Ramos (cell line): ENCODE data around the gene C1orf141.

Experiments used
- in situ Hi-C: fragments of 300-500 bp; cut with MboI; formaldehyde crosslinking; loops from one replicate; pipeline ENCODE4 v1.14.3; 2022; ENCODE audit warnings: low sequenced_read_pairs; ENCODE audit not compliant: unreplicated experiment

C1orf141 gene

DNA sequence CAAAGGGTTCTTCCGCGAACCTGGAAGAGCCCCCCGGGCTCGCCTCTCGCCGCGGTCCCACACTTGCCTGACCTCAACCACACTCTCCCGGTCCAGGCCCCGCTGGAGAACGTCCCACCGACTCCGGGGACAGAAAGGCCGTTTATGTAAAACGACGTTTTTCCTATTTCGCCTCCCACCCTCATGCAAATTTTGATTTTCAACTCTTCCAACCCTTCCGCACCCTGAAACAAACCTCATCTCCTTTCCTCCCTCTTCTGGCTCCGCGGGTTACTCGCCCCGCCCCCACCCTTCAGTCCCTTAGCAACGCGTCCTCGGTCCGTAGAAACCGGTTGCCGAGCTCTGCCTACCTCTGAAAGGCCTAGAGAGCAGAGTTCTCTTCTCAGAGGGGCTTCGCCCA lies at the start of gene C1orf141:
Gene C1orf141, minus strand, starts transcription at position 276 of the 400 bp plus-strand sequence. CDS start 7,730 bp downstream, outside the sequence.
- in situ Hi-C loops = no loop called here

DNA sequence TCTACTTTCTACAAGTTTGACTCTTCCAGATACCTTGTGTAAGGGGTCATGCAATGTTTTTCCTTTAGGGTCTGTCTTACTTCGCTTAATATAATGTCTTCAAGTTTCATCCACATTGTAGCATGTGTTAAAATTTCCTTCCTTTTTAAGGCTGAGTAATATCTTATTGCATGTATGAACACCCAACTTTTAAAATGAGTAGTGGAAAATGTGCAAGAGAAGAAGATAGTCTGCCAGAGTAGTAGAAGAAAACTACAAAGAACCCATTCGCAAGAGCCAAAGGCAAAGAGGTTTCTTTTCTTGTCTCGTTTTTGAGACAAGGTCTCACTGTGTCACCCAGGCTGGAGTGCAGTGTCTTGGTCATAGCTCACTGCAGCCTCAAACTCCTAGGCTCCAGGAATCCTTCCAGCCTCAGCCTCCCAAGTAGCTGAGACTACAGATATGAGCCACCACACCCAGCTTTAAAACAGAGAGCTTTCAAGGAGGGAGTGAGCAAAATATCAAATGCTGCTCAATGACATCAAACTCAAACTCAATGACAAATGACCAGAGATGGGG lies 40.8 kb upstream of the C1orf141 start:
- in situ Hi-C loops = no loop called here

- in situ Hi-C loops = no loop called here
These were observed 40.0 kb upstream of the C1orf141 start for GRCh38 chr1:67174716-67175284.

- in situ Hi-C loops = no loop called here
These were observed 39.2 kb upstream of the C1orf141 start for GRCh38 chr1:67173988-67174387.

DNA sequence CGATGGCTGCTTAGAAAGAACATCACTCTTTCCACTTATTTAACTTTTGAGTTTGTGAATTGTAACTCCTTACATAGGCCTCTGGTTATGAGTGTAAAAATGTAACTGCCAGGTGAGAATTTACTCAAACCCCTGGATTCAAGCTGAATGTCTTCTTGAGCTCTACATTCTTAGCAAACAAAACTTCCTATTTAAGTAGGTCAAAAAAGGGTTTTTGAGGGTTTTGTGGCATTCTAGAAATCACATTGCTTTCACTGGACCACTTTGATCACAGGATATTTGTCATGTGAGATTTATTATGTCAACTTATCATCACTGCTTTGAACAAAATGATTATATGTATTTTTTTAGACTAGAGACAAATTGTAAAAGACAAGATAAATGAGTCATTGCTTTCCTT lies 37.2 kb upstream of the C1orf141 start:
- in situ Hi-C loops = no loop called here

DNA sequence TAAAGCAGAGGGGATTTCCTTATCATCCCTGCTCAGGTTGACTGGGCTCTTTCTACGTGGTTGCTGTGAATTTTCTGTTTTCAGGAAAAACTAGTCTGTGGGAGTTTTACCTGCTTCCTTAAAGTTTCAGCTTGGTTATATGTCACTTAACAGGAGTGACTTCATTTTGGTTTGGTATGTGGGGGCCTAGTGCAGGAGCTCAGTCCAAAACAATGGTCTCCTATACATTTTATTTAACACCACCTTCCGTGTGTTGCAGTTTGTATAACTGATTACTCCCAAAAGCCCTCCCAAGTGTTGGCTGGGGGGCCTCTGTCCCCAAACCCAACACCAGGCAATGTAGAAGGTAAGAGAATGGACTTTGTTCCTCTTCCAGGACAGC lies 36.8 kb upstream of the C1orf141 start:
- in situ Hi-C loops = no loop called here

DNA sequence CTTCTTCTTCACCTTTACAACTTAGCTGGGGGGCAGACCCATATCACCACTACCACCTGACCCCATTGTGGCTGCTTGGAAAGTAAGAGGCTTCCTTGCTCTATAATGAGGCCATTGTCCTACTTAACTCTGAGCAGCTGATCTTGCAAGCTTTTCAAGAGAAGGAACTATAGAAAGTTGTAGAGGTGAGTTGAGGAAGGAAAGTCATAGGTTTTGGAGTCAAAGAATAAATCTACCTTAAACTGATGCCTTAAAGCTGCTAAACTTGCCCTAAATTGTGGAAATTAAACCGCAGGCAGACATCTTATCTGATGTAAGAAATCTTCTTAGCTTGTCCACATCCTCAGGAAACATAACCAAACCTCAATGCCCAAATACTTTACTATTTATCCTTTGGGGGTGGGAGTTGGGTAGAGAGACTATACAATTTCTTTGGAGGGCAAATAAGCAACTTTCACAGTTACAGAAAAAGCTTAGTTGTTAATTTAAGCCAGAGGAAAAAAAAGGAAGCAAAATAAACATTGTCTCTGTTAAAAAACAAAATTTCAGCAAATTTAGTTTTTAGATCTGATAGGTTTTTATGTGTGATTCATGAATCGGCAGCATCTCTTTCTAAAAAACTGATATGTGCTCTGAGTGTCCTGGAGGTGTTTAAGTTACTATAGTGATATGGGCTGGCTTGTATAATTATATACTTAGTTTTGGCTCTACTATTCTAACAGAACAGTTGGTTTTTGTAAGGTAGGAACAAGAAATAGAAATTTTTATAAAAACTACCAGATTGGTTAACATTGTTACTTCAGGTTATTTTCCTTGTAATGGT lies 36.2 kb upstream of the C1orf141 start:
- in situ Hi-C loops = no loop called here

- in situ Hi-C loops = no loop called here
These were observed 35.2 kb upstream of the C1orf141 start for GRCh38 chr1:67169932-67170331.

GRCh38 chr1:67169496-67169895 lies 34.7 kb upstream of the C1orf141 start:
- in situ Hi-C loops = no loop called here

DNA sequence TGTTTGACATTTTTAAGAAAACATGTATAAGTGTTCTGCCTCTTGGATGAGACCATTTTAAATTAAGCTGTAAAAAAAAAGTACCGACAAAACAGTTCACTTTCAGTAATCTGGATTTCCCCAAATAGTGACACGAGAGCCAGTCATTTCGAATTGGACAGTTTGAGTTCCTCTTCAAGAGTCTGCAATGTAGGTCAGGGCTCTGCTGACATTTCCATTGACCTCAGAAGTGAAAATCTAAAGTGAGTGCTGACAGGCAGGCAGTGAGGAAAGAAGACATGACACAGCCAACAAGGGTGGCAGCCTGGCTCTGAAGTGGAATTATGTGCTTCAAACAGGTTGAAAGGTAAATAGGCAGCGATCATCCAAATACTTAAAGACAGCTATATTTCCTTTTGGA lies 31.4 kb upstream of the C1orf141 start, which contains the start of gene IL23R:
Gene IL23R, plus strand, starts transcription at position 259 of the 400 bp plus-strand sequence. CDS start 1,667 bp downstream, outside the sequence.
- in situ Hi-C loops = no loop called here

DNA sequence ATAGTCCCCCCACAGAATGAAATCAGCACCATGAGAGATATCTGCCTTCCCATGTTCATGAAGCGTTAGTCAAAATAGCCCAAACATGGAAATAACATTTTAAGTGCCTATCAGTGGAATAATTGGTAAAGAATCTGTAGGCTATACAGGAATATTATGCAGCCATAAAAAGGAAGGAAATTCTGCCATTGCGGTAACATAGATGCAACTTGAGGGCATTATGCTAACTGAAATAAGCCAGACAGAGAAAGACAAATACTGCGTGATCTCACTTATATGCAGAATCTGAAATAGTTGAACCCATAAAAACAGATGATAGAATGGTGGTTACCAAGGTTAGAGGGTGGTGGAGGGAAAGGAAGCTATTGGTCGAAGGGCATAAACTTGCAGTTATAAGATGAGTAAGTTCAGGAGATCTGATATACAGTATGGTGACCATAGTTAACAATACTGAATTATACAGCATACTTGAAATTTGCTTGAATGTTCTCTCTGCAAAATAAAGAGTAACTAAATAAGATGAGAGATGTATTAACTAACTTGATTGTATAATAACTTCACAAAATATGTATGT lies 30.8 kb upstream of the C1orf141 start:
- in situ Hi-C loops = no loop called here

- in situ Hi-C loops = no loop called here
These were observed 28.2 kb upstream of the C1orf141 start for GRCh38 chr1:67162954-67163353.

- in situ Hi-C loops = no loop called here
These were observed 24.5 kb upstream of the C1orf141 start for GRCh38 chr1:67159233-67159632.

GRCh38 chr1:67158401-67158800 lies 23.6 kb upstream of the C1orf141 start:
- in situ Hi-C loops = no loop called here

DNA sequence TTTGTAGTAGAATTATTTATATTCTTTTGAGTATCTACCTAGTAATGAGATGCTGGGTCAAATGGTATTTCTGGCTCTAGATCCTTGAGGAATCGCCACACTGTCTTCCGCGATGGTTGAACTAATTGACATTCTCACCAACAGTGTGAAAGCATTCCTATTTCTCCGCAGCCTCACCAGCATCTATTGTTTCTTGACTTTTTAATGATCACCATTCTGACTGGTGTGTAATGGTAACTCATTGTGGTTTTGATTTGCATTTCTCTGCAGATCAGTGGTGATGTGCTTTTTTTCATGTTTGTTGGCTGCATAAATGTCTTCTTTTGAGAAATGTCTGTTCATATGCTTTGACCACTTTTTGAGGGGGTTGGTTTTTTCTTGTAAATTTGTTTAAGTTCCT lies 16.2 kb upstream of the C1orf141 start:
- in situ Hi-C loops = no loop called here

- in situ Hi-C loops = loop anchor here (5.0 to 10.0 kb wide), 2 partner anchors 154 to 387 kb away; no protein-coding TSS in a partner anchor
These were observed 14.5 kb upstream of the C1orf141 start for GRCh38 chr1:67149179-67149770.

DNA sequence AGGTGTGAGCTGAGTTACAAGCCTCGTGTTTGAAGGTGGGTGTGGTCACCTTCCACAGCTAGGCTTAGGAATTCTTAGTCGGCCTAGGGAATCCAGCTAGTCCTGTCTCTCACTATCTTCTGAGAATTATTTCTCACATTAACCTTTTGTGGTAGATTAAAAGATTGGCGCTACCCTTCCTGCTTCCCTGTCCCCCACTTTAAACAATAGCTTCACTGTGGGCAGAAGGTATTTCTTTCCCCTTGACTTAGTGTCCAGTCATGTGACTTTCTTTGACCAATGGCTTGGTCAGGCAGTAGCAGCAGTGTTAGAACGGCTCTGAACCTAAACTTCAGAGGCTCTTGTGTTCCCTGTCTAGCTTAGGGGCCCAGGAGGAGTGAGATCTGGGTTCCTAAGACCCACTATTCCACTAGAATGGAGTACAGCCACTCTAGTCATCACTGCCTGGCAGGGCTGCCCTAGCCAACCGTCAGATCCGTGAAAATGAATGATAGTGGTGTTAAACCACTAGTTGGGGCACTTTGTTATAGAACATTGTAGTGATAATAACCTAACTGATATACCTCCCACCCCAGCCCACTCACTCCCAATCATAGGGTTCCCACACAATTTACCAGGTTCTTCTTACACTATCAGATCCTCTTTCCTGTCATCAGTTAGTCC lies 13.9 kb upstream of the C1orf141 start:
- in situ Hi-C loops = loop anchor here (5.0 to 10.0 kb wide), 2 partner anchors 154 to 386 kb away; no protein-coding TSS in a partner anchor

- in situ Hi-C loops = loop anchor here (5.0 to 10.0 kb wide), 2 partner anchors 153 to 386 kb away; no protein-coding TSS in a partner anchor
These were observed 13.2 kb upstream of the C1orf141 start for GRCh38 chr1:67147973-67148372.

DNA sequence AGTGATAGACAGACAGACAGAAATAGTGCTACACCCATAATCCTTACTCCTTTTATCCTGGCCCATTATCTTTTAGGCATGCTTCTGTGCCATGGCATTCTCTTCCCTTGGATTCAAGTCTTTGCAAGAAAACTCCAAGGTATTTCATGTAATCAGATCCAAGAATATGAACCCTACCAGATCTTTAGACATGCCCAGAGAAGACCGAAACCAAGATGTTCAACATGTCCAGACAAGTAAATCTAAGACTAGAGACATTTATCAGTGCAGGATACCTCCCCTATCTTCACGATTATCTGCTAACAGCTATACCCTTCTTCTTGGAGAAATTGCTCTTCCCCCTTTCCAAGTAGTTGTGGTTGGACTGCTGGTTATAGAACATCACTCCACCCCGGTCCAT lies 11.8 kb upstream of the C1orf141 start:
- in situ Hi-C loops = loop anchor here (5.0 to 10.0 kb wide), 2 partner anchors 152 to 384 kb away; no protein-coding TSS in a partner anchor

DNA sequence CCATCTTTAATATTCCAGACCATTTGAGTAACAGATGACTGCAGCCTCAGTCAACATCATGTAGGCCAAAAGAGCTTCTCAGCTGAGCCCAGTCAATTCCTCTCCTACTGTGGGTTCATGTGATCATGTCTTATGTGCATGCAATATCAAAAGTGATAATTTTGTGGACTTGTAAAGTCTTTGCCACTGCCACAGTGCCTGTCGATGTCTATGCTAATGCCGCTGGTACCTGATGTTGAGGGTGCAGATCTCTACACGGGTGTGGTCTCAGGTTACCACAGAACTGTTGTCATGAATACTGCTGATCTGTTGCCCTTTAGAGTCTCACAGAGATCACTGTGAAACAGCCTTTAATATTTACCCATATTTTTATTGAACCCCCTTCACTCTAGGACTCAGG lies 11.3 kb upstream of the C1orf141 start:
- in situ Hi-C loops = loop anchor here (5.0 to 10.0 kb wide), 2 partner anchors 151 to 384 kb away; no protein-coding TSS in a partner anchor
